Hepatocyte (in vitro differentiated cells): ENCODE data around the gene HINT3.

Experiments used
- CTCF ChIP-seq: fragments of 200-600 bp; sonication (generic); IDR thresholded peaks from 2 replicates; pipeline ENCODE4 v1.5.1; 2016; ENCODE audit warnings: antibody characterized with exemption, mild to moderate bottlenecking; ENCODE audit not compliant: poor library complexity
- EZH2 ChIP-seq: fragments of 200-600 bp; sonication (generic); IDR thresholded peaks from 2 replicates; pipeline ENCODE4 v1.6.1; 2016; ENCODE audit warnings: antibody characterized with exemption, mild to moderate bottlenecking, borderline replicate concordance
- EZH2phosphoT487 ChIP-seq: fragments of 200-600 bp; sonication (generic); IDR thresholded peaks from one replicate; pipeline ENCODE4 v1.6.1; 2018; ENCODE audit warnings: antibody characterized with exemption, mild to moderate bottlenecking, low read depth, moderate library complexity; ENCODE audit not compliant: unreplicated experiment, severe bottlenecking

GRCh38 chr6:125951323-125951722 is 5.2 kb upstream of the HINT3 start:
- no peak for TF ChIP-seq CTCF
- no peak for TF ChIP-seq EZH2phosphoT487
- TF ChIP-seq EZH2, result no peak
